Cardiac fibroblast (primary cell): ENCODE measurements around the gene TMEM91.

ENCODE experiments used
- DNase-seq, 2 donors: peaks; one replicate each; pipeline versions ENCODE4 v3.0.0 to v3.0.0-alpha.2; 2010; ENCODE audit warnings: low read depth in 2 of 2
- H3K4me3 ChIP-seq, 2 donors: replicated peaks in 1 of 2; 1 replicate in 1 of 2; 2 replicates in 1 of 2; pipeline ENCODE4 v1.5.1; 2011; ENCODE audit warnings: low read depth in 2 of 2, low read length in 2 of 2, mild to moderate bottlenecking in 2 of 2, moderate library complexity in 1 of 2
- CTCF ChIP-seq: IDR thresholded peaks from one replicate; pipeline ENCODE4 v1.5.1; 2011; ENCODE audit warnings: low read depth, mild to moderate bottlenecking, low read length, inconsistent platforms

TMEM91 gene

GRCh38 chr19:41376241-41376997, at the start of gene TMEM91:
Gene TMEM91 (plus strand): TSS chr19:41376533. CDS start chr19:41378310, 1,777 bp downstream.
- TF ChIP-seq CTCF, result no peak
- peak; percentile 42 for DNase-seq
- H3K4me3 ChIP-seq, result peak within 1 kb of the TSS; percentile 58 to 62

- no peak for TF ChIP-seq CTCF
- no peak overlapping the region for H3K4me3 ChIP-seq
- DNase-seq, result no peak
These were observed 49.2 kb upstream of the TMEM91 start for GRCh38 chr19:41327076-41327575.

- no peak for TF ChIP-seq CTCF
- no peak overlapping the region for H3K4me3 ChIP-seq
- DNase-seq, result peak in 1 of 2 donors; percentile 32
These were observed 48.7 kb upstream of the TMEM91 start for GRCh38 chr19:41327576-41328156.

GRCh38 chr19:41328157-41328841, 48.0 kb upstream of the TMEM91 start:
- H3K4me3 ChIP-seq, result no peak overlapping the region
- peak in 1 of 2 donors; percentile 21 for DNase-seq
- TF ChIP-seq CTCF, result no peak

GRCh38 chr19:41328842-41329225, 47.5 kb upstream of the TMEM91 start:
- DNase-seq, result no peak
- no peak overlapping the region for H3K4me3 ChIP-seq
- no peak for TF ChIP-seq CTCF

GRCh38 chr19:41330481-41330880, 45.9 kb upstream of the TMEM91 start:
- DNase-seq, result no peak
- no peak for TF ChIP-seq CTCF
- H3K4me3 ChIP-seq, result no peak overlapping the region
